Esophagus muscularis mucosa (tissue), 4 donors: ENCODE measurements around the gene PIEZO1. TPM values are rescaled to one million over a fixed set of nuclear protein-coding genes. Genes with fewer than 3 reads are reported as not detected.
A peak's percentile ranks its signal among the peaks of the same experiment; 100 is the strongest.

Experiments used
- DNase-seq: peaks from one replicate; pipeline ENCODE4 v3.0.0-alpha.2; 2017; ENCODE audit errors: extremely low spot score
- H3K27ac ChIP-seq, 4 donors: fragments of 200-600 bp; sonication (generic); replicated peaks in 1 of 4; 1 replicate in 3 of 4; 2 replicates in 1 of 4; pipeline ENCODE4 v1.5.1; 2016 to 2019; ENCODE audit warnings: mild to moderate bottlenecking in 1 of 4
- H3K27me3 ChIP-seq, 4 donors: fragments of 200-600 bp; sonication (generic); one replicate each; pipeline versions ENCODE4 v1.5.1 to v1.6.0; 2016 to 2019
- H3K36me3 ChIP-seq, 4 donors: fragments of 200-600 bp; sonication (generic); one replicate each; pipeline ENCODE4 v1.5.1; 2016 to 2019
- H3K4me1 ChIP-seq, 4 donors: fragments of 200-600 bp; sonication (generic); one replicate each; pipeline ENCODE4 v1.5.1; 2016 to 2019
- H3K4me3 ChIP-seq, 4 donors: fragments of 200-600 bp; sonication (generic); 1 replicate in 2 of 4; 2 replicates in 2 of 4; pipeline ENCODE4 v1.5.1; 2016 to 2019; ENCODE audit warnings: mild to moderate bottlenecking in 4 of 4, moderate library complexity in 1 of 4
- H3K9me3 ChIP-seq, 4 donors: fragments of 200-600 bp; sonication (generic); 1 replicate in 3 of 4; 2 replicates in 1 of 4; pipeline ENCODE4 v1.5.1; 2016 to 2019
- CTCF ChIP-seq, 3 experiments: fragments of 200-600 bp in 2 of 3; fragments of 450-650 bp in 1 of 3; sonication (generic) in 2 of 3; IDR thresholded peaks; one replicate each; pipeline ENCODE4 v1.5.1; 2017 to 2019; ENCODE audit warnings: antibody characterized with exemption in 3 of 3, mild to moderate bottlenecking in 2 of 3, moderate library complexity in 1 of 3
- EP300 ChIP-seq: sonication (generic); formaldehyde crosslinking; IDR thresholded peaks from one replicate; pipeline ENCODE4 v1.6.1; 2017; ENCODE audit warnings: antibody characterized with exemption
- POLR2A ChIP-seq: fragments of 450-650 bp; IDR thresholded peaks from one replicate; pipeline ENCODE4 v1.6.1; 2017; ENCODE audit warnings: antibody characterized with exemption, moderate library complexity, mild to moderate bottlenecking, low read depth
- POLR2AphosphoS5 ChIP-seq, 2 donors: sonication (generic); formaldehyde crosslinking; IDR thresholded peaks; one replicate each; pipeline ENCODE4 v1.6.1; 2017; ENCODE audit warnings: antibody characterized with exemption in 2 of 2
- WGBS: methylation state at CpG from one replicate; pipeline ENCODE4 v1.1.5; 2018; 5-methylcytosine and 5-hydroxymethylcytosine counted together
- intact Hi-C: fragments of 100-400 bp; cut with DNase I; formaldehyde crosslinking; loops from one replicate; pipeline ENCODE4 v1.15.1; 2023
- total RNA-seq, 4 donors: library from RNA; depleted of rRNA; stranded (reverse); fragments of >200 nt; gene quantifications; one replicate each; pipeline versions ENCODE4 v1.1.0 to v1.2.1, GENCODE V29; 2016

Gene PIEZO1
- total RNA-seq, 4 donors from 2014 or later: 140 to 298 (median 182) TPM

- peaks cover 0 to 23% (median 19%) of the 10 kb centered on the region in 4 donors for H3K36me3 ChIP-seq
- DNase-seq: no peak
- WGBS: 85% methylated on average over 5 of the region's 39 CpGs
- intact Hi-C loops: no loop called here
- no peak for TF ChIP-seq EP300
- no peak for TF ChIP-seq CTCF (IDR thresholded peaks at IDR 0.05)
- no peak for TF ChIP-seq POLR2AphosphoS5 (IDR thresholded peaks at IDR 0.05)
- no peak for TF ChIP-seq POLR2A
- peak overlapping the region in 2 of 4 donors; percentile 68 to 72 for H3K4me3 ChIP-seq
- H3K4me1 ChIP-seq: peaks cover 15 to 38% (median 32%) of the 10 kb centered on the region in 4 donors
- peaks cover 0 to 13% (median 0%) of the 10 kb centered on the region in 4 donors for H3K27me3 ChIP-seq
- H3K9me3 ChIP-seq: no peaks in the 10 kb centered on the region
- no peak overlapping the region for H3K27ac ChIP-seq
Measured at GRCh38 chr16:88804552-88805339, 19.7 kb upstream of the PIEZO1 start.

DNA sequence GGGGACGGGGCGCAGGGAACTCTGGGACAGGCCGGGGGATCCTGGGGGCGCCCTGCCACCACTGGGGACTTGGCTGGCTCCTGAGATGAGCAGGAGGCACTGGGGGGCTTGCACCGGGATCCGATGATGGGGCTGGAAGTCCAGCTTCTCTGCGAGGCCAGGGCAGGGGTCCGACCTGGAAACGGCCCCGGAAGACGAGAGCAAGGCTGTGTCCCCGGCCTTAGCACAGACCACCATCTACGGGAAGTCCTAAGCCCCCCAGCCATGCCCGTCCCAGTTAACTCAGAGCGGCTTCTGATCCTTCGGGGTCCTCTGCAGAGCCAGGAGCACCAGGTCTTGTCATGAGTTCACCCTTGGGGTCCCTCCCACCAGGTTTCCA, 19.1 kb upstream of the PIEZO1 start:
- Histone ChIP-seq H3K27ac (no peak overlapping the region), H3K4me1 (peaks cover 12 to 32% (median 29%) of the 10 kb centered on the region in 4 donors), H3K36me3 (peaks cover 0 to 19% (median 14%) of the 10 kb centered on the region in 4 donors), H3K9me3 (no peaks in the 10 kb centered on the region), H3K4me3 (peak overlapping the region; percentile 66 to 72 (median 69)), H3K27me3 (peaks cover 0 to 13% (median 0%) of the 10 kb centered on the region in 4 donors)
- 9% methylated on average over 6 of the region's 16 CpGs for WGBS
- TF ChIP-seq CTCF (IDR thresholded peaks at IDR 0.05) (no peak), POLR2AphosphoS5 (IDR thresholded peaks at IDR 0.05) (no peak)
- intact Hi-C loops: no loop called here
- no peak for DNase-seq

- Histone ChIP-seq H3K4me3 (peak within 1 kb of the TSS; percentile 66 to 72 (median 69)), H3K36me3 (peaks cover 0 to 12% (median 7%) of the 10 kb centered on the region in 4 donors), H3K27me3 (peaks cover 0 to 13% (median 0%) of the 10 kb centered on the region in 4 donors), H3K9me3 (no peaks in the 10 kb centered on the region), H3K27ac (peak within 1 kb of the TSS; percentile 73 to 80 (median 77)), H3K4me1 (peaks cover 12 to 30% (median 28%) of the 10 kb centered on the region in 4 donors)
- intact Hi-C loops: no loop called here
- peak in 1 of 3 experiments; percentile 33 for TF ChIP-seq CTCF (IDR thresholded peaks at IDR 0.05)
- peak; percentile 74 to 89 for TF ChIP-seq POLR2AphosphoS5 (IDR thresholded peaks at IDR 0.05)
- TF ChIP-seq EP300: no peak
- TF ChIP-seq POLR2A: peak; percentile 76
- under 1% methylated on average over 22 of the region's 98 CpGs for WGBS
- DNase-seq: no peak
Measured at GRCh38 chr16:88803264-88803987, 18.4 kb upstream of the PIEZO1 start, which contains the start of gene CDT1. TSS of gene CDT1 (plus strand) at chr16:88803789. CDS start at chr16:88803832, 43 bp downstream.

DNA sequence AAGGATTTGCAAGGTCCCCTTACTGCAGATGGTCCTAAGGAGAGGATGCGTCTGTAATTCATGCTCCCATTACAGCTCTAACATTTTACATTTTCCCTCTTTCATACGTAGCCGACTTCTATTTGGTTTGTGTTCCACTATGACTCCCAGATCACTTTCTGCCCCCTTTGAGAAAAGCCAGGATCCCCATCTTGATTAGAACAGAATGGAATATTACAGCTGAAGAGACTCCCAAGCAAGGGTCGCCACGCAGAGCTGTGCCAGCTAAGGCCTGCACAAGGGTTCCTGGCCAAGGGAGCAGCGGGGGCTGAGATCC, 15.2 kb upstream of the PIEZO1 start:
- Histone ChIP-seq H3K27me3 (peaks cover 0 to 25% (median 0%) of the 10 kb centered on the region in 4 donors), H3K9me3 (no peaks in the 10 kb centered on the region), H3K36me3 (no peaks in the 10 kb centered on the region), H3K4me1 (peaks cover 12 to 30% (median 28%) of the 10 kb centered on the region in 4 donors), H3K27ac (no peak overlapping the region), H3K4me3 (no peak overlapping the region)
- WGBS: 82% methylated on average over 6 of the region's 6 CpGs
- no peak for TF ChIP-seq EP300
- no peak for TF ChIP-seq CTCF (IDR thresholded peaks at IDR 0.05)
- no peak for DNase-seq
- intact Hi-C loops: no loop called here
